ENCODE measurements around the gene LTBP1. TPM values are rescaled to one million over a fixed set of nuclear protein-coding genes. Genes with fewer than 3 reads are reported as not detected.

The LTBP1 gene
- total and polyA plus RNA-seq, 2 experiments from 2014 or later: 216 to 509 TPM

GRCh38 chr2:33021542-33022227 lies 74.9 kb downstream of the LTBP1 start:
- Histone ChIP-seq H3K36me3 (peaks cover 6% of the 10 kb centered on the region), H3K27me3 (no peaks in the 10 kb centered on the region), H3K9me3 (ENCODE audit: low read depth) (no peaks in the 10 kb centered on the region), H3K4me1 (ENCODE audit: low read depth) (peaks cover 64% of the 10 kb centered on the region), H3K27ac (peak overlapping the region; percentile 94), H3K4me3 (peak overlapping the region; percentile 7)
- no peak for TF ChIP-seq CTCF (IDR thresholded peaks at IDR 0.05; ENCODE audit: low read depth, low read length)
- DNase-seq (ENCODE audit: low read depth in 1 of 2, low spot score in 1 of 2): peak; percentile 73

GRCh38 chr2:33022395-33022985 lies 75.7 kb downstream of the LTBP1 start:
- DNase-seq (ENCODE audit: low read depth in 1 of 2, low spot score in 1 of 2): no peak
- Histone ChIP-seq H3K27me3 (no peaks in the 10 kb centered on the region), H3K4me1 (ENCODE audit: low read depth) (peaks cover 55% of the 10 kb centered on the region), H3K9me3 (ENCODE audit: low read depth) (no peaks in the 10 kb centered on the region), H3K4me3 (no peak overlapping the region), H3K36me3 (peaks cover 12% of the 10 kb centered on the region), H3K27ac (peak overlapping the region; percentile 94)
- TF ChIP-seq CTCF (IDR thresholded peaks at IDR 0.05; ENCODE audit: low read depth, low read length): no peak

- H3K27me3 ChIP-seq: no peaks in the 10 kb centered on the region
- DNase-seq (ENCODE audit: low read depth in 1 of 2, low spot score in 1 of 2): peak in 1 of 2 donors; percentile 79
- no peak for TF ChIP-seq CTCF (IDR thresholded peaks at IDR 0.05; ENCODE audit: low read depth, low read length)
- H3K9me3 ChIP-seq (ENCODE audit: low read depth): no peaks in the 10 kb centered on the region
- H3K36me3 ChIP-seq: peaks cover 16% of the 10 kb centered on the region
- no peak overlapping the region for H3K4me3 ChIP-seq
- peak overlapping the region; percentile 94 for H3K27ac ChIP-seq
- H3K4me1 ChIP-seq (ENCODE audit: low read depth): peaks cover 49% of the 10 kb centered on the region
Measured at GRCh38 chr2:33022989-33023727, 76.4 kb downstream of the LTBP1 start.

GRCh38 chr2:33023728-33024500 lies 77.2 kb downstream of the LTBP1 start:
- H3K4me1 ChIP-seq (ENCODE audit: low read depth): peaks cover 41% of the 10 kb centered on the region
- peak overlapping the region; percentile 94 for H3K27ac ChIP-seq
- TF ChIP-seq CTCF (IDR thresholded peaks at IDR 0.05; ENCODE audit: low read depth, low read length): no peak
- no peaks in the 10 kb centered on the region for H3K27me3 ChIP-seq
- H3K36me3 ChIP-seq: peaks cover 16% of the 10 kb centered on the region
- DNase-seq (ENCODE audit: low read depth in 1 of 2, low spot score in 1 of 2): peak in 1 of 2 donors; percentile 12
- H3K9me3 ChIP-seq (ENCODE audit: low read depth): no peaks in the 10 kb centered on the region
- H3K4me3 ChIP-seq: no peak overlapping the region

GRCh38 chr2:33024758-33025157 lies 78.0 kb downstream of the LTBP1 start:
- no peak for DNase-seq (ENCODE audit: low read depth in 1 of 2, low spot score in 1 of 2)
- Histone ChIP-seq H3K4me1 (ENCODE audit: low read depth) (peaks cover 43% of the 10 kb centered on the region), H3K4me3 (no peak overlapping the region), H3K36me3 (peaks cover 16% of the 10 kb centered on the region), H3K27me3 (no peaks in the 10 kb centered on the region), H3K9me3 (ENCODE audit: low read depth) (no peaks in the 10 kb centered on the region), H3K27ac (peak overlapping the region; percentile 94)
- TF ChIP-seq CTCF (IDR thresholded peaks at IDR 0.05; ENCODE audit: low read depth, low read length): no peak

Measured in cardiac muscle cell (in vitro differentiated cells and primary cell).